ENCODE measurements around the gene ANKRD2. TPM values are rescaled to one million over a fixed set of nuclear protein-coding genes. Genes with fewer than 3 reads are reported as not detected.
A peak's percentile ranks its signal among the peaks of the same experiment; 100 is the strongest.
"Not testable (repeated sequence)": the region's sequence is repeated elsewhere in the genome, so short reads cannot be mapped to it uniquely, and the experiment has no call there.

The ANKRD2 gene
- not detected for total RNA-seq

- peak in 1 of 2 donors; percentile 90 for DNase-seq (ENCODE audit: low spot score in 2 of 2)
- Histone ChIP-seq H3K27me3 (no peaks in the 10 kb centered on the region), H3K4me3 (no peak within 1 kb of the TSS), H3K9me3 (no peaks in the 10 kb centered on the region), H3K27ac (peak within 1 kb of the TSS; percentile 16 to 76), H3K36me3 (peaks cover 26 to 33% of the 10 kb centered on the region in 2 donors), H3K4me1 (peaks cover 10 to 14% of the 10 kb centered on the region in 2 donors)
- intact Hi-C loops (cut with DNase I) = loop anchor here (1.0 kb wide), 1 partner anchor 40 kb away; no protein-coding TSS in a partner anchor
- TF ChIP-seq CTCF (IDR thresholded peaks at IDR 0.05) = peak; percentile 86 to 97 (median 87)
Observed at GRCh38 chr10:97572214-97572989, at the start of gene ANKRD2. Gene ANKRD2, plus strand, starts transcription at chr10:97572779. Its CDS starts 10 bp downstream, at chr10:97572789.

- Histone ChIP-seq H3K9me3 (no peaks in the 10 kb centered on the region), H3K27me3 (no peaks in the 10 kb centered on the region), H3K4me1 (peaks cover 7 to 13% of the 10 kb centered on the region in 2 donors), H3K36me3 (no peaks in the 10 kb centered on the region), H3K27ac (no peak overlapping the region), H3K4me3 (no peak overlapping the region)
- intact Hi-C loops (cut with DNase I) = no loop called here
- DNase-seq (ENCODE audit: low spot score in 2 of 2) = no peak
- no peak for TF ChIP-seq CTCF (IDR thresholded peaks at IDR 0.05)
Observed at GRCh38 chr10:97522937-97523336, 49.6 kb upstream of the ANKRD2 start.

- Histone ChIP-seq H3K27ac (no peak overlapping the region), H3K36me3 (no peaks in the 10 kb centered on the region), H3K27me3 (no peaks in the 10 kb centered on the region), H3K4me1 (no peaks in the 10 kb centered on the region), H3K9me3 (no peaks in the 10 kb centered on the region), H3K4me3 (no peak overlapping the region)
- no peak for TF ChIP-seq CTCF (IDR thresholded peaks at IDR 0.05)
- no peak for DNase-seq (ENCODE audit: low spot score in 2 of 2)
- intact Hi-C loops (cut with DNase I) = no loop called here
Observed at GRCh38 chr10:97525086-97525485, 47.5 kb upstream of the ANKRD2 start.

GRCh38 chr10:97525683-97526110 lies 46.9 kb upstream of the ANKRD2 start:
- Histone ChIP-seq H3K4me3 (no peak overlapping the region), H3K27ac (no peak overlapping the region), H3K9me3 (no peaks in the 10 kb centered on the region), H3K27me3 (no peaks in the 10 kb centered on the region), H3K4me1 (no peaks in the 10 kb centered on the region), H3K36me3 (no peaks in the 10 kb centered on the region)
- no peak for TF ChIP-seq CTCF (IDR thresholded peaks at IDR 0.05)
- intact Hi-C loops (cut with DNase I) = no loop called here
- DNase-seq (ENCODE audit: low spot score in 2 of 2) = no peak

- H3K36me3 ChIP-seq; H3K27me3 ChIP-seq; H3K4me1 ChIP-seq; DNase-seq (ENCODE audit: low spot score in 2 of 2); H3K27ac ChIP-seq; intact Hi-C loops (cut with DNase I); H3K4me3 ChIP-seq; H3K9me3 ChIP-seq: not testable (repeated sequence)
Observed at GRCh38 chr10:97528876-97529275, 43.7 kb upstream of the ANKRD2 start.

- Histone ChIP-seq H3K36me3 (no peaks in the 10 kb centered on the region), H3K4me1 (no peaks in the 10 kb centered on the region), H3K27ac (no peak overlapping the region), H3K9me3 (no peaks in the 10 kb centered on the region), H3K4me3 (no peak overlapping the region), H3K27me3 (no peaks in the 10 kb centered on the region)
- no peak for DNase-seq (ENCODE audit: low spot score in 2 of 2)
- no peak for TF ChIP-seq CTCF (IDR thresholded peaks at IDR 0.05)
- intact Hi-C loops (cut with DNase I) = no loop called here
Observed at GRCh38 chr10:97529685-97530465, 42.7 kb upstream of the ANKRD2 start.

Measured in ascending aorta (tissue), 2 donors.